OCI-M1 (cell line): ENCODE results near the gene AFG1L.
"Not testable (repeated sequence)": the region's sequence is repeated elsewhere in the genome, so short reads cannot be mapped to it uniquely, and the experiment has no call there.

Experiments
- DNase-seq: peaks from one replicate; lab custom pipeline; 2025; lab: John Stamatoyannopoulos, UW

Gene AFG1L

DNA sequence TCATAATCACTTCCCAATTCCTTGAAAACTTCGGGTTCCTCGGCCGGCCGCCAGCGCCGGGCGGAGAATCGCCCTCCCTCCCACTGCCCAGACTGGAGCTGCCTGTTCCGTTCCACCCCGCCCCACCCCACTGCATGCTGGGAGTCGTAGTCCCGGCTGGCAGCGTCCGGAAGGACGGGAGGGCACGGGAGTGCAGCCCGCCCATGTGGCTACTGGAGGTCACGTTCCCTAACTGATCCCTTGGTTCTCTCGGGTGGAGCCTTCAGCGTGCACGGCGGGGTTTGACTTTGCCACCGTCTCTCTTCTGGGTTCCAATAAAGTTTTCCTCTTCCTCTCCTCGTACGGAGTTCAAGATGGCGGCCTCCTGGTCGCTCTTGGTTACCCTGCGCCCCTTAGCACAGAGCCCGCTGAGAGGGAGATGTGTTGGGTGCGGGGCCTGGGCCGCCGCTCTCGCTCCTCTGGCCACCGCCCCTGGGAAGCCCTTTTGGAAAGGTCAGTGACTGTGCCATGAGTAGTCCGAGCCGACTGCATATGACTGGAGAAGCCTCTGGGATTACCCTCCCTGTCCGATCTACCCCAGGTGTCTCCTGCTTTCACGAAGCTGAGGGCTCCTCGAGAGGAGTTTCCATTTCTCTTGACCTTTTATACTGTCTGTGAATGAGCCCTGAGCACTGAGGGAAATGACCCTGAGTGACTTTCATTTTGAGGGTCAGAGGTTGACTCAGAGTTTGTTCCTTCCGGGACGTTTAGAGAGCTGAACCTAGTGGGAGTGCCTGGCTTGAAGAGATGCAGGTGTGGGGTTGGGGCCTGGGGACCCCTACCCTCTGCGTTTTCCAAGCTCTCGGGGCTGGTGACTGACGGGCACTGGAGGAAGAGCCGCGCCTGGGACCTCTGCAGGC lies at the start of gene AFG1L:
AFG1L (plus strand) TSS at position 328 of the 899 bp plus-strand sequence; CDS start at position 354, 26 bp downstream.
- peak; percentile 96 for DNase-seq

DNA sequence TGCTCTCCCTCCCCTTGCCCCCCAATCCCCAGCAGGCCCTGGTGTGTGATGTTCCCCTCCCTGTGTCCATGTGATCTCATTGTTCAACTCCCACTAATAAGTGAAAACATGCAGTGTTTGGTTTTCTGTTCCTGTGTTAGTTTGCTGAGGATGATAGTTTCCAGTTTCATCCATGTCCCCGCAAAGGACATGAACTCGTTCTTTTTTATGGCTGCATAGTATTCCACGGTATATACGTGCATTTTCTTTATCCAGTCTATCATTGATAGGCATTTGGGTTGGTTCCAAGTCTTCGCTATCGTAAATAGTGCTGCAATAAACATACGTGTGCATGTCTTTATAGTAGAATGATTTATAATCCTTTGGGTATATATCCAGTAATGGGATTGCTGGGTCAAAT lies 49.8 kb upstream of the AFG1L start:
- not testable (repeated sequence) for DNase-seq

DNA sequence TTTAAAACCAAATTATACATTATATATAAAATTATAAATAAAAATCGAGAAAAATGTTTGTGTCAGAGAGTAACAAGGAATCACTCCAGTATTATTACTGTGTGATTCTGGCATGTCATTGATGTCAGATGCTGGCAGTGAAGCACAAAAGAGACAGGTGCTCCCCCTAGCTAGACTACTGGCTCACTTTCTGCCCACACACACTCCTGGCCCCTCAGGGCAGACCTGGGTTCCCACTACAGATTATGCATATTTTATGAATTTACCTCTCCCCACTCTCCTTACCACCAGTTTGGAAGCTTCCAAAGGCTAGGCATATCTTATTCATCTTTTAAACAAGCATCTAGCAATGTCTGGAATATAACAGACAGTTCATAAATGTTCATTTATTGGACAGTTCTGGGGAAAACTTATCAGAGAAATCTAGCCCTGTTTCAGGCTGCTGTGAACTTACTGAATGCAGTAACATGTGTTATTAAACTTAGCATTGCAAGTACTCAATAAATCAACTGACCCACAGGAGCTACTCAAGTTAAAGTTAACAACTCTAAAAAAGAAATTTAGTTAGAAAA lies 46.8 kb upstream of the AFG1L start:
- DNase-seq = no peak

DNA sequence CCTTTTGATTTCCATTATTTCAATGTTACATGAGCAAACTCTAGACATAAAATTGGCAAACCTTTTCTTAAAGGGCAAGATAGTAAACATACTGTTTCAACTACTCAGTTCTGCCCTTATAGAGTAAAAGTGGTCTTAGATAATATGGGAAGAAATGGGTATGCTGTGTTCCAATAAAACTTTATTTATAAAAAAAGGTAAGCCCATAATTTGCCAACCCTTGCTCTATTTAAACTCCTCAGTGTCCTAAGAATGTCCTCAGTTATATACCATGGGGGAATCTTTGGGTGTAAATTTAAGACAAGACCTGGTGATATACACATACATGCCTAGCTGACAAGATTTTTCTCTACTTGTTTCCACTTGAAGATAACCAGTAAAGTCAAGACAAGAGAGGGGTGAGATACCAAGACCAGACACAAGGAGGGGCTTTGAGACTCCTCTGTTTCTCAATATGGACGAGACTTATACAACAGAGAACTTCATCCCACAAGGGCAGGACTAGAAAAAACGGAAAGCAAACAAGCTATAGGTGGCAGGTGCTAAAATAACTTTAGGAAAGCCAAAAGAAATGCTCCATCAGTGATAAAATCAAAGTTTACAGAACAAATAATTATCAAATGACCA lies 44.5 kb upstream of the AFG1L start:
- peak; percentile 70 for DNase-seq

DNA sequence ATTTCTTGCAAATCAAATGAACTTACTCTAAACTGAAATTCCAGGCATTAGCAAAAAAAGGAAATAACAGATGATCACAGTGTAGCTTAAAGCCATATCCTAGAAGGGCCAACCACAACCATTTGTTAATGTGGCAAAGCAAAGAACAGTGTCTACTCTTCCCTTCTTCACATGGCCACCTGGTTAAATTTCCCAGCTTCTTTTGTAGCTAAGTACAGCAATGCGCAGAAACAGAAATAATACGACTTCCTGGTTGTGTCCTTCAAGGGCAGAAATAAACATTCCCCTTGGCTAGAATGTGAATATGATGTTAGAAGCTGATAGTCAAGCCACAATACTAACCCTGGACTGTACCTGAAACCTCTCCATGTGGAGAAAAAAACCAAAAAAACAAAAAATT lies 43.6 kb upstream of the AFG1L start:
- DNase-seq = no peak

DNA sequence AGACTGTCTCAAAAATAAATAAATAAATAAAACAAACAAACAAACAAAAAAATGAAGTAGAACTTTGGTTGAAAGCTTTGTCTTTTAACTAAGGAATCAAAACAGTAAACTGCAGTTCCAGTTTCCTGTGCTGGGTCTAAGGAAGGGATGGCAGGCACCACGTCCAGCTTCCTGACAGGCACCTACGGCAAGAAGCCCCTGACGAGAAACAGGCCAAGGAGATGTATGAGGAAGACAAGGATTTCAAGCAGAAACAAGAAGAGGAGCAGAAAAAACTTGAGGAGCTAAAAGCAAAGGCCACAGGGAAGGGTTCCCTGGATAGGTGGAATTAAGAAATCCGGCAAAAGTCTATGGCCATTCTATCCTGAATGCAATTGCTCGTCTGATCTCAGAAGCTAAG lies 42.8 kb upstream of the AFG1L start:
- DNase-seq = no peak

DNA sequence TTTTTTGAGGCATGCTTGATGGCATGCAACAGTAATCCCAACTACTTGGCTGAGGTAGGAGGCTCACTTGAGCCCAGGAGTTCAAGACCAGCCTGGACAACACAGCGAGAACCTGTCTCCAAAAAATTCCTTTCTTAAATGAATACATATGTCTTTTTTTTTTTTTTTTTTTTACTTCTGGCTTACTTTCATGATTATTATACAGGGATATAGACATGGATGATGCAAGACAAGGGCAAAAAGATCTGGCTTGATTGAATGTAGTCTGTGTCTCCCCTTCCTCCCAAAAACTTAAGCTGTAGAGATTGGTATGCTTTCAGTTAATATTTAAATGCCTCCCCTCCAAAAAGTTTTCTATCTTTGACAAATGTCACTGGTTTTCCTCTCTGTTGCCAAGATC lies 41.6 kb upstream of the AFG1L start:
- DNase-seq = peak; percentile 50

DNA sequence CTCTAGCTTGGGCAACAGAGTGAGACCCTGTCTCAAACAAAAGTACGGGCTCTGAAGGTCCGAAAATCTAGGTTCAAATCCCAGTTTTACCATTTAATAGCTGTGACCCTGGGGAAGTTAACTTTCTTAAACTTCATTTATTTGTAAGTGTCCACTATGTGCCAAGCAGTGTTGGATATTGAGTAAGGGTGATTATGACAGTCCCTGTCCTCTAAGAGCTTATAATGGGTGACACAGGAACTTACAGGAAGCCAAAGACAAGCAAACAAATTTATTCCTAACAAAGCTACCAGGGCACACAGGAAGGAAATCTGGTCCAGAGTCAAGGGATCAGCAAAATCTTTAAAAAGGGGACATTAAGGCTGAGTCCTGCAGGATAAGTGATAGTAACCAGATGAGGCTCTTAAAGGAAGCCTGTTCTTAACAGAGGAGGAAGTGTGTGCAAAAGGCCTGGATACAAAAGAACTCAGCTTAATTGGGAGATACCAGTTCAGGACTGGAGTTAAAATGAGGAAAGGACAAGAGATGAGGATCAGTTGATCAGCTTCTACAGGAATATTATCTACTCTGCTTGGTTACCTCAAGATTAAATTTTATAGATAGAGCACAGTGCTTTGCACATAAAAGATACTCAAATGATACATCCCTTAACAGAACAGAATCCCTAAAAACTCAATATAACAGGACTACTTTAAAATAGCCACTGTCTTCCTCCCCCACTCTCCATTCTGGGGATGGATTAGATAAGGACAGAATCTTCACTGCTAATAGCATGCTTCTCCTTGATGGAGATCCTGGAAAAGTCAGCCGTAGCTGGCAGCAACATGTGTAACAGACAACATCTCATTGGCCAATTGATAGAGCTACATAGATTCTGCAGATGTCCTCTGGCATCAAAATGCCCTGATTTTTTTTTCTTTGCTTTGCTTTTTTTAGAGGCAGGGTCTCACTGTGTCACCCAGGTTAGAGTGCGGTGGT lies 40.1 kb upstream of the AFG1L start:
- peak; percentile 34 for DNase-seq

DNA sequence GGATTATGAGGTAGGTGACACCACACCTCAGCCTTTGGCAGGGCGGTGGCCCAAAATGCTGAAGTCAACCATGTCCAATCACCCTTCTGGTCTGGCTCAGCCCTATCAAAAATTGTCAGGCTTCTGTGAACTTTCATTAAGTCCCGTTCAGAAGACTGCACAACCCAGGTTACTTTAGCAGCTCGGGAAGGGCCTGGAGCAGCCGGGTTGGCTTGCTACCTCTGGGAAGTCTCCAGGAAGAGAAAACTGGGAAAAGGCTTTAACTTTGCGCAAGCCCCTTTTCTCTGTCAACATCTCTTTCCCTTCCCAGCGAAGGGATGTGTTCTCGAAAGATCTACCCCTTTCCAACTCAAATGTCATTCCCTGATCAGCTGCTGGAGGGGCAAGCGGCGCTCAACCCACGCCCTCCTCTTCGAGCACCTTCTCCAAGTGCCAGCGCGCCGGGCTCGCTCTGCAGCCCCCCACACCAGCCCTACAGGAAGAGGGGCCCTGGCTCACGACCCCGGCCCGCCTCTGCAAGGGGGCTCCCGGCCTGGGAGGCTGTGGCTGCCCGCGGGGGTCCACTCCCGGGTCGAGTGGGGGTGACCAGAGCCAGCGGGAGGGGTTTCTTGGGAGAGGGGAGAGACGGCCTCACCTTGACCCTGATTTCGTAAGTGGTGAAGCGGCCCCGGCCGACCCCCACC lies 34.6 kb upstream of the AFG1L start:
- peak; percentile 81 for DNase-seq

DNA sequence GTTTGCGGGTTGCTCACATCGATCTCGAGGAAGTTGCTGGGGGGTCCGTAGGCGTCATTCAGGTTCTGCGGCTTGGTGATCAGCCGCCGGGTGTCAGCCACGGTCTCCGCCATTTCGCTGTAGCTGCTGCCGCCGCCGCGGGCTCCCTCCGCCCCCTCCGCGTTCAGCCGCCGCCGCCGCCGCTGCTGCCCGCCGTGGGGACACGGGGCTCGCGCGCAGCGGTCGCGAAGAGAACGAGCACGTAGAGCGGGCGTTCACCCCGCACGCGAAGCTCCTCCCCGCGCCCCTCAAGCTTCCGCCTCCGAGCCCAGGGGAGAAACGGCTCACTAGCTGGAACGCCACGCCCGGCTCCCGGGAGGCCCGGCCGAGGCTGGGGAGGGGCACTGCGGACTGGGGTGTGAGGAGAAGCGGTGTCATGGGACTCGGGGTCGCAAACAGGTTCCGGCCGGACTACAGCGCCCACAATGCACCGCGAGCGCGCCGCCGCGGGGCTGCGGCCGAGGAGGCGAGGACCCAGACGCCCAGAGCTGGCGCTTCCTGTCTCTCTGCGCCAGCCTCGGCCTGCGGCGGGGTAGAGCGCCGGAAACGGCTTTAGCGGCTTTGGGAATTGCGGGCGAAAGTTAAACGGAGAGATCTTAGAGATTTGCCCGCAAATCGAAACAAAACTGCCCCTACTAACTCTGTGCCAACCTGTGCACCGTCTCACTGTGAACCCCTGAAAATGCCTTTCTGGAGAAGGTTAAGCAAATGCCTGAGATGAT lies 33.9 kb upstream of the AFG1L start, which contains the start of gene SNX3:
SNX3 (minus strand) TSS at position 232 of the 761 bp plus-strand sequence; CDS start at position 113, 119 bp downstream.
- DNase-seq = peak; percentile 98

DNA sequence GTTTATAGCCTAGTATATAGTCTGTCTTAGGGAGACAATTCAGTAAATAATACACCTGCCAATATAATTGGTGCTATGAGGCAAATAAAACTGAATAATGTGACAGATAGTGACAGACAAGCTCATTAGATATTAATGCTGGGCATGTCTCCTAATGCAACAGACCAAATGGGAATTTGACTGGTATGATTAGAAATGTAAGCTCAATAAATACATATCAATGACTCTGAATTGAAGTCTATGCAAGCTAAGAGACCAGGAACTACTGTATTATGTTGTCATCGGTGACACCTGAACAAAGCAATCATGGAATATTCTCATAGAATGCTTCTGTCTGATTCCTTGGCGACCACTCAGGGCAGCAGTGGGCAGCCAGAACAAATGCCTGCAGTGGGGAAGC lies 31.5 kb upstream of the AFG1L start:
- DNase-seq = no peak

DNA sequence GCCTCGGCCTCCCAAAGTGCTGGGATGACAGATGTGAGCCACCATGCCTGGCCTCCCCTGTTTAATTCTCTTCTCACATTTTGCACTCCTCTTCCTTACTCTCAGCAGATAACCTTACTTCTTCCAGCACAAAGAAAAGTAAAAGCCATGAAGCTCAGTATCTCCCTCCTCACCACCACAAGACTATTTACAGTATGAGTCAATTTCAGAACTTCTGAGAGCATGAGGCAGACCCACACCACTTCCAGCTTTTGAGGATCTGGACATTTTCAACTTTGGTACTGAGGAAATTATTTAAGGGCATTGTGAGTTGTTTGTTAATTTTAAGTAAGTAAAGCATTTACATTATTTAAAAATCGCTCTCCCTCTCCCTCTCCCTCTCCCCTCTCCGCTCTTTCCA lies 26.0 kb upstream of the AFG1L start:
- no peak for DNase-seq

DNA sequence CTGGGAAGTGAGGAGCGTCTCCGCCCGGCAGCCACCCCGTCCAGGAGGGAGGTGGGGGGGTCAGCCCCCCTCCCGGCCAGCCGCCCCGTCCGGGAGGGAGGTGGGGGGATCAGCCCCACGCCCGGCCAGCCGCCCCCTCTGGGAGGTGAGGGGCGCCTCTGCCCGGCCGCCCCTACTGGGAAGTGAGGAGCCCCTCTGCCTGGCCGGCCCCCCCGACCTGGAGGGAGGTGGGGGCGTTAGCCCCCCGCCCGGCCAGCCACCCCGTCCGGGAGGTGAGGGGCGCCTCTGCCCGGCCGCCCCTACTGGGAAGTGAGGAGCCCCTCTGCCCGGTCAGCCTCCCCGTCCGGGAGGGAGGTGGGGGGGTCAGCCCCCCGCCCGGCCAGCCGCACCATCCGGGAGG lies 24.9 kb upstream of the AFG1L start:
- DNase-seq = not testable (repeated sequence)

DNA sequence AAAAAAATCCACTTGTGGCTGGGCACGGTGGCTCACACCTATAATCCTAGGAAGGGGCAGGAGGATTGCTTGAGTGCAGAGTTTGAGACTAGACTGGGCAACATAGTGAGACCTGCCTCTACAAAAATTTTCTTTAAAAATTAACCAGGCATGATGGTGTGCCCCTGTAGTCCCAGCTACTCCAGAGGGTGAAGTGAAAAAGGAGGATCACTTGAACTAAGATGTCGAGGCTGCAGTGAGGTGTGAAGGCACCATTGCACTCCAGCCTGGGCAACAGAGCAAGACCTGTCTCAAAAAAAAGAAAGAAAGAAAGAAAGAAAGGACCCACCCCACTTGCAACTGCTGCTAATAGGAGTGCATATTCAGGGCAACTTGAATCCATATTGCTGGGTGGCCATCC lies 20.3 kb upstream of the AFG1L start:
- DNase-seq = no peak

DNA sequence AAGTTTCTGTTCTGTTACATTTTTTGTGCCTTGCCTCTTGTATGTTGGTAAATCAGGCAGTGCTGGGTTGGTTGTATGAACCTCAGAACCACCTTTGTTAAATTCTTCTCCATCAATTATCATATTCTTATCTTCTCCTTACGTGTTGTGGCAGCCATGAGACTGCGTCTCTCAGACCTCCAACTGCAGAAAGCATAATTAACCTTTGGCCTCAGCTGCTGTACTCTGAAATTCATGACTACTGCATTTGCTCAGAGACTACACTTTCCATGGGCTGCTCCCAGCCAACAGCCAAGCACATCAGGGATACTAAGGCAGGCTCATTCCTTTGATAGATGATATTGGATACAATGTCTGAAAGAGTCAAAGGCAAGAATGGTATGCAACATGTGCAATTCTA lies 18.9 kb upstream of the AFG1L start:
- DNase-seq = no peak

DNA sequence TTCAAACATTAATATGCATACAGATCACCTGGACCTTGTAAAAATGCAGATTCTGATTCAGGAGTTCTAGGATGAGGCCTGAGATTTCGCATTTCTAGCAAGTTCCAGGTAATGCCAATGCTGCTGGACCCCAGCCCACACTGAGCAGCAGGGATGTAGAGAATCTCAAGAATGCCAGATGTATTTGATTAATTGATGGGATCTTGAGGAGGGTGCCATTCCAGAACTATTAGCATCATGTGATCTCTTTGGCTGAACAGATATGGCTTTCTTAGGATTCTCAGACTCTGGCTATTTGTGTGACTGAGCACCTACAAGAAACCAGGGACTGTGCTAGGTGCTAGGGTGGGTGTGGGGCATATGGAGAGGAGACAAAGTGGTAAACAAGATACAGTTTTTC lies 17.6 kb upstream of the AFG1L start:
- no peak for DNase-seq

DNA sequence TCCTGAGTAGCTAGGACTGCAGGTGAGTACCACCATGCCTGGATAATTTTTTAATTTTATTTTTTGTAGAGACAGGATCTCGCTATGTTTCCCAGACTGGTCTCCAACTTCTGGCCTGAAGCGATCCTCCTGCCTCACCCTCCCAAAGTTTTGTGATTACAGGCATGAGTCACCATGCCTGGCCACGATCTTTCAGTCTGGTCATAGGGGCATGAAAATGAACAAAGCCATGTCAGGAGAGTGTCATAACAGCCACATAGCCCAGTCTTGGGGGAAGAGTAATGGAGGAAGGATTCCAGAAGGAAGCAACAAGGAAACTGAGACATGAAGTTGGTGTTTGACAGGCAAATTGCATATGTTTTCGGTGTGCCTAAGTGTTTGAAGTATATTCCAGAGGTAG lies 17.0 kb upstream of the AFG1L start:
- DNase-seq = peak; percentile 18

DNA sequence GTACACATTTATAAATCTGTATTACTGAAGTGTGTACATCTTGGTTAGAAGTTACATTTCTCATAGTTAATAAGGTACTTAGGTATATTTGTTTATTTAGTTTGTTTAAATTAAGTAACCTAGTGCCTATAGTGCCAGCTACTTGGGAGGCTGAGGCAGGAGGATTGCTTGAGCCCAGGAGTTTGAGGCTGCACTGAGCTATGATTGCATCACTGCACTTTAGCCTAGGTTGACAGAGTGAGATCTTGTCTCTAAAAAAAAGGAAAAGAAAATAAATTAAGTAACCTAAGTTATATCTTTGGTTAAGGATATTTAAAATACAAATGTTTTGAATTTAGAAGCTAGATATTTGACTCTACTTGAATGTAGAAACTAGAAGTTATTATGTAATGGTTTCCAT lies 9.5 kb upstream of the AFG1L start:
- no peak for DNase-seq

DNA sequence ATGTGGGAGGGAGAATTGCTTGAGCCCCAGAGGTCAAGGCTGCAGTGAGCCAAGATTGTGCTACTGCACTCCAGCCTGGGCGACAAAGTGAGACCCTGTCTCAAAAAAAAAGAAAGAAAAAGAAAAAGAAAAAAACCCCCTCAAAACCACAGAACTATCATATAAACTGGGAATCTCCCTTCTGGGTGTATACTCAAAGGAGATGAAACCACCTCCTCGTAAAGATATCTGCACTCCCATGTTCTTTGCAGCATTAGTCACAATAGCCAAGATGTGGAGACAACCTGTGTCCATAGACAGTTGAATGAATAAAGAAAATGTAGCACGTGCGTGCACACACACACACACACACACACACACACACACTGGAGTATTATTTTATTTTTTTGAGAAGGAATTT lies 8.5 kb upstream of the AFG1L start:
- DNase-seq = no peak

DNA sequence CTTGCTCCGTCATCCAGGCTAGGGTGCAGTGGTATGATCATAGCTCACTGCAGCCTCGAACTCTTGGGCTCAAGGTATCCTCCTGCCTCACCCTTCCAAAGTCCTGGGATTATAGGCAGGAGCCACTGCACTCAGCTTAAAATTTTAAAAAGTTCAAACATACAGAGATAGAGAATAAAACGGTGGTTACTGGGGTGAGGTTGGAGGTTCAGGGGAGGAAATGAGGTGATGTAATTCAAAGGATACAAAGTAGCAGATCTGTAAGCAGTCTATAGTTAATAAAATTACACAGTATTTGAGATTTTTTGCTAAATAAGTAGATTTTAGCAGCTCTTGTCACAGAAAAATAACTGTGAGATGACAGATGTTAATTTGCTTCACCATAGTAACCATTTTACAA lies 7.5 kb upstream of the AFG1L start:
- DNase-seq = no peak
